OCI-LY7 (cell line): ENCODE measurements around the gene FAM187B. TPM values are rescaled to one million over a fixed set of nuclear protein-coding genes. Genes with fewer than 3 reads are reported as not detected.

Experiments
- BruUV-seq: library from RNA; stranded (reverse); fragments of 400-500 nt; replicated peaks from 2 replicates; lab custom pipeline; 2021; lab: Mats Ljungman, UMichigan
- CTCF ChIA-PET: fragments of 300-600 bp; sonication (Branson Sonifier 250); formaldehyde crosslinking; loops from one replicate; lab custom pipeline; 2022; ENCODE audit warnings: antibody characterized with exemption; ENCODE audit not compliant: unreplicated experiment; lab: Charles Lee
- POLR2A ChIA-PET: fragments of 300-600 bp; sonication (Branson Sonifier 250); formaldehyde crosslinking; loops from one replicate; lab custom pipeline; 2022; ENCODE audit warnings: antibody characterized with exemption; lab: Charles Lee
- DNase-seq: peaks from one replicate; pipeline ENCODE4 v3.0.0-alpha.2; 2015; ENCODE audit warnings: low spot score
- H2AFZ ChIP-seq: fragments of 200-600 bp; sonication (generic), shearing (Covaris generic); 2 replicates; pipeline ENCODE4 v1.6.1; 2014; ENCODE audit warnings: mild to moderate bottlenecking, antibody characterized with exemption, low read length, moderate library complexity
- H3K27ac ChIP-seq: fragments of 200-600 bp; sonication (generic); 2 replicates; pipeline ENCODE4 v1.5.1; 2014; ENCODE audit warnings: mixed run types, low read depth, mild to moderate bottlenecking, moderate library complexity, low read length, inconsistent platforms; ENCODE audit not compliant: poor library complexity, severe bottlenecking
- H3K36me3 ChIP-seq: fragments of 200-600 bp; sonication (generic); 2 replicates; pipeline ENCODE4 v1.6.1; 2014; ENCODE audit warnings: mild to moderate bottlenecking, antibody characterized with exemption, low read length, moderate library complexity, mixed read lengths; ENCODE audit not compliant: insufficient read depth
- H3K4me1 ChIP-seq: fragments of 200-600 bp; sonication (generic); 2 replicates; pipeline ENCODE4 v1.5.1; 2014; ENCODE audit warnings: mild to moderate bottlenecking, low read length; ENCODE audit not compliant: insufficient read depth, poor library complexity, severe bottlenecking
- H3K4me2 ChIP-seq: fragments of 200-600 bp; sonication (generic); 2 replicates; pipeline ENCODE4 v1.6.1; 2014; ENCODE audit warnings: mild to moderate bottlenecking, low read length
- H3K4me3 ChIP-seq: fragments of 200-600 bp; sonication (generic); 2 replicates; pipeline ENCODE4 v1.5.1; 2014; ENCODE audit warnings: mild to moderate bottlenecking, low read depth, low read length; ENCODE audit not compliant: poor library complexity, severe bottlenecking
- H3K79me2 ChIP-seq: fragments of 200-600 bp; sonication (generic); 2 replicates; pipeline ENCODE4 v1.6.1; 2016; ENCODE audit warnings: low read depth, mild to moderate bottlenecking, low read length, moderate library complexity, mixed read lengths; ENCODE audit not compliant: insufficient read depth
- H3K9me2 ChIP-seq: fragments of 200-600 bp; sonication (generic); 2 replicates; pipeline ENCODE4 v1.6.1; 2016; ENCODE audit warnings: mild to moderate bottlenecking, low read length, mixed read lengths; ENCODE audit not compliant: insufficient read depth
- H3K9me3 ChIP-seq: fragments of 200-600 bp; sonication (generic); 2 replicates; pipeline ENCODE4 v1.6.1; 2014; ENCODE audit warnings: mild to moderate bottlenecking, mixed run types, low read length, mixed read lengths
- H4K20me1 ChIP-seq: fragments of 200-600 bp; sonication (generic); 2 replicates; pipeline ENCODE4 v1.6.1; 2014; ENCODE audit warnings: mild to moderate bottlenecking, antibody characterized with exemption, low read length, moderate library complexity, mixed read lengths; ENCODE audit not compliant: insufficient read depth
- EZH2phosphoT487 ChIP-seq: fragments of 200-600 bp; sonication (generic); IDR thresholded peaks from 2 replicates; pipeline ENCODE4 v1.6.1; 2018; ENCODE audit warnings: low read depth, borderline replicate concordance, mild to moderate bottlenecking, mixed run types, antibody characterized with exemption, low read length, moderate library complexity, mixed read lengths
- intact Hi-C: fragments of 100-400 bp; cut with micrococcal nuclease; formaldehyde crosslinking; loops from one replicate; pipeline ENCODE4 v1.10.0; 2022; ENCODE audit not compliant: unreplicated experiment
- total RNA-seq, 2 experiments: library from RNA; depleted of rRNA in 1 of 2; stranded (reverse); fragments of >200 nt in 1 of 2; shearing (Covaris generic) in 1 of 2; gene quantifications; 2 replicates each; pipeline ENCODE4 v1.2.3, GENCODE V29; 2014 to 2022
- TF ChIP-seq, protein P1 (sequence below): fragments of 200-600 bp; sonication (generic); conservative IDR thresholded peaks from 2 replicates; pipeline ENCODE4 v1.5.1; 2014; ENCODE audit warnings: mild to moderate bottlenecking, antibody characterized with exemption, low read length, moderate library complexity, mixed read lengths

FAM187B gene
- total RNA-seq, 2 experiments from 2014 or later = not detected

DNA sequence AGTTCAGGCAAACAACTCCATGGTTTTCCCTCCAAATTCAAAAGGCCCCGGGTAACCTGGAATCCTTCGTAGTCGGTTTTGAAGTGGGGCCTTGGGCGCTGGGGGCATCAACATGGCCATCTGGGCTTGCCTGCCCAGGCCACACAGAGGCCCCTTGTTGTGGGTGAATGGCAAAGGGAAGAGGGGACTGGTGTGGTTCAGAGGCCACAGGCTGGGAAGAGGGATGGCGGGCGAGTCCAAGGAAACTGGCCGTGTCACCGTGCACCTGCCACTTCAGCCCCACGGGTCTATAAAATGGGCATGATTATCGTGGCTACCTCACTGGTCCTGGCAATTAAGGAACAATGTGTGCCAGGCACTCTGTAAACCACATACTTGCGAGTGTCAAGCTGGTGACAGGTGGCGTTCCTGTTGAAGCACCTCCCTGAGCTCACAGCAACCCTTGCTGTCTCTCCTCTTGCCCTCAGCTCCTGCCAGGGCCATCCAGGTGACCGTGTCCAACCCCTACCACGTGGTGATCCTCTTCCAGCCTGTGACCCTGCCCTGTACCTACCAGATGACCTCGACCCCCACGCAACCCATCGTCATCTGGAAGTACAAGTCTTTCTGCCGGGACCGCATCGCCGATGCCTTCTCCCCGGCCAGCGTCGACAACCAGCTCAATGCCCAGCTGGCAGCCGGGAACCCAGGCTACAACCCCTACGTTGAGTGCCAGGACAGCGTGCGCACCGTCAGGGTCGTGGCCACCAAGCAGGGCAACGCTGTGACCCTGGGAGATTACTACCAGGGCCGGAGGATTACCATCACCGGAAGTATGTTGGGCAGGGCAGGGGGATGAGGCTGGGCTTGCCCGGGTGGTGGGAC is 21.5 kb upstream of the FAM187B start:
- Histone ChIP-seq H3K9me2 (no peaks in the 10 kb centered on the region), H3K4me3 (peak overlapping the region; percentile 82), H3K36me3 (peaks cover 35% of the 10 kb centered on the region), H3K27ac (no peak overlapping the region), H3K9me3 (no peaks in the 10 kb centered on the region), H2AFZ (no peak overlapping the region), H4K20me1 (no peaks in the 10 kb centered on the region), H3K4me1 (peaks cover 21% of the 10 kb centered on the region), H3K4me2 (peak overlapping the region; percentile 76), H3K79me2 (peaks cover 9% of the 10 kb centered on the region; the same call in 1 of the 2 replicates)
- ChIA-PET CTCF (interaction anchor here (0.6 kb wide), 1 partner anchor 10 kb away, joined by 3 read pairs; no protein-coding TSS in a partner anchor), POLR2A (interaction anchor here (1.4 kb wide), 1 partner anchor 45 kb away, joined by 4 read pairs; no protein-coding TSS in a partner anchor)
- intact Hi-C loops = loop anchor here (2.0 to 5.0 kb wide), 3 partner anchors 17 to 377 kb away; partner anchors contain the start of gene RBM42
- DNase-seq = no peak
- BruUV-seq = no TSS peak
- TF ChIP-seq, protein P1, sequence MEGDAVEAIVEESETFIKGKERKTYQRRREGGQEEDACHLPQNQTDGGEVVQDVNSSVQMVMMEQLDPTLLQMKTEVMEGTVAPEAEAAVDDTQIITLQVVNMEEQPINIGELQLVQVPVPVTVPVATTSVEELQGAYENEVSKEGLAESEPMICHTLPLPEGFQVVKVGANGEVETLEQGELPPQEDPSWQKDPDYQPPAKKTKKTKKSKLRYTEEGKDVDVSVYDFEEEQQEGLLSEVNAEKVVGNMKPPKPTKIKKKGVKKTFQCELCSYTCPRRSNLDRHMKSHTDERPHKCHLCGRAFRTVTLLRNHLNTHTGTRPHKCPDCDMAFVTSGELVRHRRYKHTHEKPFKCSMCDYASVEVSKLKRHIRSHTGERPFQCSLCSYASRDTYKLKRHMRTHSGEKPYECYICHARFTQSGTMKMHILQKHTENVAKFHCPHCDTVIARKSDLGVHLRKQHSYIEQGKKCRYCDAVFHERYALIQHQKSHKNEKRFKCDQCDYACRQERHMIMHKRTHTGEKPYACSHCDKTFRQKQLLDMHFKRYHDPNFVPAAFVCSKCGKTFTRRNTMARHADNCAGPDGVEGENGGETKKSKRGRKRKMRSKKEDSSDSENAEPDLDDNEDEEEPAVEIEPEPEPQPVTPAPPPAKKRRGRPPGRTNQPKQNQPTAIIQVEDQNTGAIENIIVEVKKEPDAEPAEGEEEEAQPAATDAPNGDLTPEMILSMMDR = no peak
- no peak for TF ChIP-seq EZH2phosphoT487

DNA sequence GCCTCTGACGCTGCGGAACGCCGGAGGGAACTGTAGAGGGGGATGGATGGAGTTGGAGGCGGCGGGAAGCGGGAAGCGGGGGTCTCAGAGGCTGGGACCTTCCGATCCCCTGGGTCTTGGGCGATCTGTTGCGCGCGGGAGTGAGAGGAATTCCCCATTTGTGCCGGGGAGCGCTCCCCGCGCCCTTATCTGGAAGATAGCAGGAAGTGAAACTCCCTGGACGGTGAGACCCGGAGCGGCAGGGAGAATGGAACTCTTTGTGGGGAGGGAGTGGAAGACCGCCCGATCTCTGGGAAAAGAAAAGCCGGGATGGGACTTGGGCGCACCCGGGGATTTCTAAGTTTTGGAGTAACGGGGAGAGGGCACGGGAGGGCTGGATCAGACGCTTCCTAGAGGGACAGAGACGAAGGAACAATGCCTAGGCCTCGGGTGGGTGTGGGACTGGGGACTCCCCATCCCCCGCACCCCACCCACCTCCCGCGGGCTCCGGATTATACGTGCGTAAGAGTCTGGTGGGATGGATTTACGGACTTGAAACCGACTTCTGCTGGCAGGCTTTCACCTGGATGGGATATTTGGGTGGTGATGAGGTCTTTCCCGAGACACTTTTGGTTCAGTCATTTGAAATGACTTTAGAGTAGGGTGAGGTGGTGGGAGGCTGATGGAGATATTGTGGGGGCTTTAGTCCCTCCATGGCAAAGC is 20.8 kb upstream of the FAM187B start:
- Histone ChIP-seq H3K79me2 (peaks cover 9% of the 10 kb centered on the region; the same call in 1 of the 2 replicates), H3K9me2 (no peaks in the 10 kb centered on the region), H3K9me3 (peaks cover 5% of the 10 kb centered on the region), H2AFZ (peak overlapping the region; percentile 74; the same call in 1 of the 2 replicates), H3K36me3 (peaks cover 27% of the 10 kb centered on the region), H4K20me1 (no peaks in the 10 kb centered on the region), H3K4me2 (peak overlapping the region; percentile 76), H3K4me1 (peaks cover 21% of the 10 kb centered on the region), H3K4me3 (peak overlapping the region; percentile 82), H3K27ac (peak overlapping the region; percentile 69)
- POLR2A ChIA-PET = no interaction called here
- BruUV-seq = no TSS peak
- TF ChIP-seq EZH2phosphoT487 = no peak
- TF ChIP-seq, protein P1 = no peak
- CTCF ChIA-PET = interaction anchor here (0.6 kb wide), 1 partner anchor 9 kb away, joined by 3 read pairs; no protein-coding TSS in a partner anchor
- peak; percentile 42 for DNase-seq
- intact Hi-C loops = loop anchor here (2.0 to 5.0 kb wide), 3 partner anchors 18 to 378 kb away; partner anchors contain the start of gene RBM42
